HG02840 (cell line): ENCODE measurements around the gene MRGPRE.

ENCODE experiments used
- ATAC-seq: cut with Tn5 transposase; IDR thresholded peaks from one replicate; pipeline ENCODE4 v1.9.1; 2021; ENCODE audit warnings: mild to moderate bottlenecking, moderate library complexity, moderate number of reproducible peaks; ENCODE audit not compliant: unreplicated experiment, low FRiP score

MRGPRE gene

DNA sequence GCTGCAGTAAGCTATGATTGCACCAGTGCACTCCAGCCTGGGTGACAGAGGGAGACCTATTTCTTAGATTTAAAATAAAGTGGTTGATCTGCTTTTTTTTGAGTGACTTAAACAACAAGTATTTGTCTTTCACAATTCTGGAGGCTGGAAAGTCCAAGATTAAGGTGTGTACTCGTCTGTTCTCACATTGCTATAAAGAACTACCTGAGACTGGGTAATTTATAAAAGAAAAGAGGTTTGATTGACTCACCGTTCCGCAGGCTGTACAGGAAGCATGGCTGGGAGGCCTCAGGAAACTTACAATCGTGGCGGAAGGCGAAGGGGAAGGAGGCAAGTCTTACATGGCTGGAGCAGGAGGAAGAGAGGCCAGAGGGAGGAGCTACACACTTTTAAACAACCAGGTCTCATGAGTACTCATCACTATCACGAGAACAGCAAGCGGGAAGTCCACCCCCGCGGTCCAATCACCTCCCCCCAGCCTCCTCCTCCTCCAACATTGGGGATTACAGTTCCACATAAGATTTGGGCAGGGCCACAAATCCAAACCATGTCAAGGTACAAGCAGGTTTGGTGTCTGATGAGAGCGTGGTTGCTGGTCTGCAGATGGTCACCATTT, 47.4 kb downstream of the MRGPRE start:
- ATAC-seq, result no peak

GRCh38 chr11:3183523-3183922, 48.7 kb downstream of the MRGPRE start:
- no peak for ATAC-seq

GRCh38 chr11:3182462-3182852, 49.8 kb downstream of the MRGPRE start:
- no peak for ATAC-seq

DNA sequence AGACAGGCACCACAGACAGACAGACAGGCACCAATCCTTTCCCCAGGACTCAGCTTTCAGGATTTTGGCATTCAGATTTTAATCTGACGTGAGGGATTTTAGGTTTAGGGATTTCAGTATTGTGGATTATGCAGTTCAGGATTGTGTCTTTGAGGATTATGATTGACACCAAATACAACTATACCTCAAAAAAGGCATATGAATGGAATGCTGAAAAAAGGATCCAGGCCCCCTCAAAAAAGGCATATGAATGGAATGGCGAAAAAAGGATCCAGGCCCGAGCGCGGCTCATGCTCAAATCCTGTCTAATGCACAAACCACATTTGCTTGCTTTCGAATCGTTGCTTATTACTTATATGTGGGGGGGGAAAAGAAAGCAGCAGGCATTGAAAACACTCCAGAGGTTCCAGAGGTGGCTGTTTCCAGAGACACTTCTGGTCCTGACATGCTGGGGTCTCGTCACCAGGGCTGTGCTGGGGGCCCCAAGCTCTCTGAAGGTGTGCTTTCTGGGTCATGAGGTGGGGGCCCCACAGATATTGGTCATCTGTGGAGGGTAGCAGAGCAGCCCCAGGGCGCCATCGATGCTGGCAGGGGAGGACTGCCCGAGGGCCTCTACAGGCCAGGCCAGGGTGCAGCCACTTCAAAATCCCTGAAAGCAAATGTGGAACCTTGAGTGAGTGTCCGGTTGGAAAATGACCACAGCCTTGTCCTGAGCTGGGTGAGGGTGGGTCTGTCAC, 50.3 kb downstream of the MRGPRE start:
- no peak for ATAC-seq

DNA sequence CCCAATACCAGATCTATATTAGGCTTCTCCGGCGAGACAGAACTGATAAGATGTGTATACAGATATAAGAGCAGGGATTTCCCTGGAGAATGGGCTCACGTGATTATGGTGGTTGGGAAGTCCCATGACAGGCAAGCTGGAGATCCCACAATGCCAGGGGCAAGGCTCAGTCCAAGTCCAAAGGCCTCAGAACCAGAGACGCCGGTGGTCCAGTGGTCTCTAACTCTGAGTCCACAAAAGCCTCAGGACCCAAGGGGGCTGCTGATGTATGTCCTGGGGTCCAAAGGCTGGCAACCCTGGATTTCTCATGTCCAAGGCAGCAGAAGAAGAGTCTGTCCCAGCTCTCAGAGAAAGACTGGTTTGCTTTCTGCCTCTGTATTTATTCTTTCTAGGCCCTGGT, 51.3 kb downstream of the MRGPRE start:
- no peak for ATAC-seq

DNA sequence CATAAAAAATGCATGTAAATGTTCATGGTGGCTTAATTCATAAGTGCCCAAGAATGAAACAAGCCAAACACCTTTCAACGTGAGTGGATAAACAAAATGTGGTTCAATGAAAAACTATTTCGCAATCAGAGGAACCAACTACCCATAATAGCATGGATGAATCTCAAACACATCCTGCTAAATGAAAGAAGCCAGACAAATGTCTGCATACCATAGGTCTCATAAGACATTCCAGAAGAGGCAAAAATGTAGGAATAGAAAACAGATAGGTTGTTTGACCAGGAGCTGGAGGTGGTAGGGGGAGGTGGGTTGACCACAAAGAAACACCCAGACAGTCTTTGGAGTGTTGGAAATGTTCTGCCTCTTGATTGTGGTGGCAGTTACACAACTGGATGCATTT, 53.9 kb downstream of the MRGPRE start:
- no peak for ATAC-seq

- ATAC-seq, result no peak
Observed at GRCh38 chr11:3177931-3178330, 54.3 kb downstream of the MRGPRE start.
